ENCODE data around the gene HLCS.

HLCS gene

GRCh38 chr21:36729310-36729970 lies 237.0 kb downstream of the HLCS start:
- in situ Hi-C loops (cut with HindIII; ENCODE audit: low sequenced_read_pairs) = loop anchor here (10.0 kb wide), 2 partner anchors 85 to 195 kb away; no protein-coding TSS in a partner anchor

- in situ Hi-C loops (cut with HindIII; ENCODE audit: low sequenced_read_pairs) = loop anchor here (10.0 kb wide), 2 partner anchors 86 to 196 kb away; no protein-coding TSS in a partner anchor
These were observed 237.9 kb downstream of the HLCS start for GRCh38 chr21:36728371-36729111.

DNA sequence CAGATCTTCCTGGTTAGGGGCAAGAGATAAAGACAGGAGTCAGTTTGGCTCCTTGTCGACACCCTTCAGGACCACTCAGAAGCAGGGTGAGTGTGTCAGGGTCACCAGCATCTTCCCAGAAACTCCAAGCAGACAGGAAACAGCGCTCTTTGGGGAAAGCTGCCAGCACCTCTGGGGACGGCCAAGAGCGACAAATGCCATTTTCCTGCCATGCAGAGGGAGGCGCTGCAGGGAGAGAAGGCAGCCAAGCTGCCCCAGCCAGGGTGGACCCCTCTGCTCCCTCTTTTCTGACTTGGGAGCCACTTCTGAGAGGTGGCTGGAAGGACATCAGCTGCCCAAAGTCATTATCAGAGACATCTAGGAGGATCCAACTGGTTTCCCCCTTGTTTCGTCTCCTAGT lies 238.6 kb downstream of the HLCS start:
- in situ Hi-C loops (cut with HindIII; ENCODE audit: low sequenced_read_pairs) = loop anchor here (10.0 kb wide), 2 partner anchors 87 to 197 kb away; no protein-coding TSS in a partner anchor

DNA sequence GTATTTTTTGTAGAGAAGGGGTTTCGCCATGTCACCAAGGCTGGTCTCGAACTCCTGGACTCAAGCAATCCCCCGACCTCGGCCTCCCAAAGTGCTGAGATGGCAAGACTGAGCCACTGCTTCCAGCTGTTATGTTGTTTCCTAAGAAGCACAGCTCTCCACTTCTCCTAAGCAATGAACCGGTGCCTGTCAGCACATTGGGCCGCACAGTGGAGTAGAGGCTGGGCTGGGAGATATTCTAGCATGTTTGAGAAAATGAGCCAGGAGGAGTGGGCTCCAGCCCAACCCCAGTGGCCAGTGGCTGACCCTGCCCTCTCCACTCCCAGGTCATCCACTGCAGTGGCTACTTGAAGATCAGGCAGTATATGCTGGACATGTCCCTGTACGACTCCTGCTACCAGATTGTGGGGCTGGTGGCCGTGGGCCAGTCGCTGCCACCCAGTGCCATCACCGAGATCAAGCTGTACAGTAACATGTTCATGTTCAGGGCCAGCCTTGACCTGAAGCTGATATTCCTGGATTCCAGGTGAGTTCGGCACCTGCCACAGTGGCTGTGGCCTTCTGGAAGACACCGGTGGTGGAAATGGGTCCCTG lies 240.6 kb downstream of the HLCS start:
- in situ Hi-C loops (cut with HindIII; ENCODE audit: low sequenced_read_pairs) = loop anchor here (10.0 kb wide), 2 partner anchors 89 to 199 kb away; no protein-coding TSS in a partner anchor

DNA sequence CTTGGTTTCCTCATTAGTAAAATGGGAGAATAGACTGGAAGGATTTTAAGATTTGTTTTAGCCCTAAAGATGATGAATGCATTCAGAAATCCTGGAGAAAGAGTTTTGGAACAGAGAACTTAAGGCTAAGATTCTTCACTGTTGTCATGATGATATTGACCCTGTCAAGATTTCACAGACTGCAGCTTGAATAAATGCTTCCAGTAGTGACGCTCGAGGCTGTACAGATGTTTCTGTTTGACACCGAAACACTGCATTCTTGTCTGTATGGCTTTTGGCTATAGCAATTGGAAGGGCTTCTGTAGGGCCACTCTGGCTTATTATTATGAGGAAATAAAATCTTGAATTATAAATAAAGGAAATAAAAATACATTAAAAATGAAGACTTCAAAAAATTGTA lies 241.8 kb downstream of the HLCS start:
- in situ Hi-C loops (cut with HindIII; ENCODE audit: low sequenced_read_pairs) = loop anchor here (10.0 kb wide), 2 partner anchors 90 to 200 kb away; no protein-coding TSS in a partner anchor

- in situ Hi-C loops (cut with HindIII; ENCODE audit: low sequenced_read_pairs) = loop anchor here (10.0 kb wide), 2 partner anchors 91 to 201 kb away; no protein-coding TSS in a partner anchor
These were observed 243.0 kb downstream of the HLCS start for GRCh38 chr21:36723371-36723881.

DNA sequence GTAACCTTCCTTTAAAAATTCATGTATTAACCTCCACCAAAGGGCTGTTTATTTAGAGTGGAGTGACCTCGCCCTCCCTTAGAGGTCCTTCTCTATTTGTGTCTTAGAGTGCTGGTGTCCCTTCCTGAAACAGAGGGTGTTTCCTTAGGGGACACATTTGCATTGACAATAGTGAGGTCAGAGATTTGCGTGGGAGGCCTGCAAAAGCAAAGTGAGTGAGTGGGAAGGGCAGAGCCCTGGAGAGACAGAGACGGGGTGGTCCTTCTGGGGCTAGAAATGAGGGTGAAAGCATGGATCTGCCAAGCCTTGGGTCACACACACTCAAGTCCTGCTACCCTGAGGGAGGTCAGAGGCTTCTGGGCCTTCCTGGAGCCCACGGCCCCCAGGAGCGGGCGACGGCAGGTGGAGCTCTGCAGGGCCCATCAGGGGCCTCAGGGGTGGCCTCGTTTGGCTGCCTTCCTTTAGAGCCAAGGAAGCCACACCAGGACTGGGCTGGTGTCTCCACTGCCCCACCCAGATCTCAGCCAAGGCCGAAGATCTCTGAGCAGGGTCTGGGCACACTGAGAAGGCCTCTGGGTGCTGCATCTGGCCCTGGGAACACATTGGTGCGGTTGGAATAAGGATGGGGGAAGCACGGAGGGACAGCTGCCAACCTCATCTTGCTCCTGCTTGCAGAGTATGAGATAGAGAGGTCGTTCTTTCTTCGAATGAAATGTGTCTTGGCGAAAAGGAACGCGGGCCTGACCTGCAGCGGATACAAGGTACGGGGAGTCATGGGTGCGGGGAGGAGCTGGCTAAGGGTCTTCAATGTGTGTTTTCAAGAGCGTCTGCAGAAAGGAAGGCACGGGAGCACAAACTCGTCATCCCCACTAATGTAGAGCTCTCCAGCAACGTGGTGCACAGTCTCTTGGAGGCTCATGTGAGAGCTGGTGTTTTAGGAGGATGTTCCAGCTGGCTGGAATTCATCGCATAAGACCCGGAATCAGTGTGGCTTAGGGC lies 243.8 kb downstream of the HLCS start:
- in situ Hi-C loops (cut with HindIII; ENCODE audit: low sequenced_read_pairs) = loop anchor here (10.0 kb wide), 2 partner anchors 92 to 202 kb away; no protein-coding TSS in a partner anchor

GRCh38 chr21:36721817-36722216 lies 244.7 kb downstream of the HLCS start:
- in situ Hi-C loops (cut with HindIII; ENCODE audit: low sequenced_read_pairs) = loop anchor here (10.0 kb wide), 2 partner anchors 93 to 203 kb away; no protein-coding TSS in a partner anchor

GRCh38 chr21:36719614-36720013 lies 246.9 kb downstream of the HLCS start:
- in situ Hi-C loops (cut with HindIII; ENCODE audit: low sequenced_read_pairs) = loop anchor here (10.0 kb wide), 2 partner anchors 95 to 205 kb away; no protein-coding TSS in a partner anchor

GRCh38 chr21:36718951-36719501 lies 247.4 kb downstream of the HLCS start:
- in situ Hi-C loops (cut with HindIII; ENCODE audit: low sequenced_read_pairs) = no loop called here

DNA sequence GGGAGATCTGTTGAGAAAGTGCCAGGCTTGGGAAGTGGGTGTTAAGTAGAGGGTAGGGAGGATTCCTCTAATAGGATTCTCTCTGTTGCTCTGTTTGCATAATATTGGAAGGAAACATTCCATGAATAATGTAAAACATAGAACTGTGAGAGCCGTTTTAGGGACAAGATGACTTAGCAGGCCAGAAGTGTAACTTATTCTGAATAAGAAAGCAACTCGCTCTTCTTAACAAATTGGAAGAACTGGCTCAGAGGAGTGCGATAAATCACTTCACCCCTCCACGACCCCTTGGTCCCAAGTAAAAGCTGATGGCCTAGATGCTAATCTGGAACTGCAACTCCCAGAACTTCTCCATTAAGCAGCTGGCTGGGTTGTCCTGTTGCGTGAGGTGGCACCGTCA lies 248.5 kb downstream of the HLCS start:
- in situ Hi-C loops (cut with HindIII; ENCODE audit: low sequenced_read_pairs) = no loop called here

- in situ Hi-C loops (cut with HindIII; ENCODE audit: low sequenced_read_pairs) = no loop called here
These were observed 249.6 kb downstream of the HLCS start for GRCh38 chr21:36716836-36717235.

- in situ Hi-C loops (cut with HindIII; ENCODE audit: low sequenced_read_pairs) = no loop called here
These were observed 250.1 kb downstream of the HLCS start for GRCh38 chr21:36716387-36716786.

GRCh38 chr21:36713746-36714145 lies 252.7 kb downstream of the HLCS start:
- in situ Hi-C loops (cut with HindIII; ENCODE audit: low sequenced_read_pairs) = no loop called here

- in situ Hi-C loops (cut with HindIII; ENCODE audit: low sequenced_read_pairs) = no loop called here
These were observed 255.8 kb downstream of the HLCS start for GRCh38 chr21:36710729-36711048.

GRCh38 chr21:36709868-36710728 lies 256.4 kb downstream of the HLCS start:
- in situ Hi-C loops (cut with HindIII; ENCODE audit: low sequenced_read_pairs) = no loop called here

DNA sequence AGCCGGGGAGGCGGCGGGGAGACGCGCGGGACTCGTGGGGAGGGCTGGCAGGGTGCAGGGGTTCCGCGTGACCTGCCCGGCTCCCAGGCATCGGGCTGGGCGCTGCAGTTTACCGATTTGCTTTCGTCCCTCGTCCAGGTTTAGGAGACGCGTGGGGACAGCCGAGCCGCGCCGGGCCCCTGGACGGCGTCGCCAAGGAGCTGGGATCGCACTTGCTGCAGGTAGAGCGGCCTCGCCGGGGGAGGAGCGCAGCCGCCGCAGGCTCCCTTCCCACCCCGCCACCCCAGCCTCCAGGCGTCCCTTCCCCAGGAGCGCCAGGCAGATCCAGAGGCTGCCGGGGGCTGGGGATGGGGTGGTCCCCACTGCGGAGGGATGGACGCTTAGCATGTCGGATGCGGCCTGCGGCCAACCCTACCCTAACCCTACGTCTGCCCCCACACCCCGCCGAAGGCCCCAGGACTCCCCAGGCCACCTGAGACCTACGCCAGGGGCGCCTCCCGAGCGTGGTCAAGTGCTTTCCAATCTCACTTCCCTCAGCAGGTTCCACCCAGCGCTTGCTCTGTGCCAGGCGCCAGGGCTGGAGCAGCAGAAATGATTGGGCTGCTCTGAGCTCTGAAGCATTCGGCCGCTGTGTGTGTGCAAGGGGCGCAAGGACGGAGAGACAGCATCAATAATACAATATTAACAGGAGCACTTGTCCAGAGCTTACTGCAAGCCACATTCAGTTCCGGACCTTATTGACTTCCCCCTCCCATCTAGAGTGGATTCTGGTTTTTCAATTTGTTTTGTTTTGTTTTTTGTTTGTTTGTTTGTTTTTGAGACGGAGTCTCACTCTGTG lies 257.2 kb downstream of the HLCS start:
- in situ Hi-C loops (cut with HindIII; ENCODE audit: low sequenced_read_pairs) = no loop called here
